Right lobe of liver (tissue), 4 donors: Measurements from ENCODE around the gene RAB13.

Experiments used
- CTCF ChIP-seq, 4 donors: fragments of 200-600 bp in 3 of 4; fragments of 450-650 bp in 1 of 4; IDR thresholded peaks; one replicate each; pipeline versions ENCODE4 v1.5.1 to v1.8.0; 2016 to 2022; ENCODE audit warnings: antibody characterized with exemption in 4 of 4, mild to moderate bottlenecking in 2 of 4
- POLR2A ChIP-seq: fragments of 450-650 bp; IDR thresholded peaks from one replicate; pipeline ENCODE4 v1.6.1; 2017; ENCODE audit warnings: antibody characterized with exemption, mild to moderate bottlenecking
- donor health status: DM: no; HTN: no; CAD: no.
- donor health status: DM: no; HTN: no; CAD: no.
- donor health status: DM: no; HTN: yes; CAD: no.

- TF ChIP-seq CTCF (IDR thresholded peaks at IDR 0.05) (no peak), POLR2A (no peak)
Measured at GRCh38 chr1:153995640-153996039, 9.5 kb upstream of the RAB13 start.
